MM.1S (cell line): ENCODE data around the gene PERCC1.

ENCODE experiments used
- CTCF ChIP-seq: fragments of 300-600 bp; sonication (generic); IDR thresholded peaks from 2 replicates; pipeline ENCODE4 v1.5.1; 2016; ENCODE audit warnings: antibody characterized with exemption, low read length, mixed read lengths
- EZH2 ChIP-seq: fragments of 300-600 bp; sonication (generic); optimal IDR thresholded peaks from 2 replicates; pipeline ENCODE3; 2017; ENCODE audit warnings: low read depth, mild to moderate bottlenecking, antibody characterized with exemption, low read length, mixed read lengths

GRCh38 chr16:1426734-1427471 lies 4.0 kb upstream of the PERCC1 start:
- TF ChIP-seq CTCF (no peak), EZH2 (no peak)
